ENCODE measurements around the gene ARHGAP23.

- TF ChIP-seq, protein P1, sequence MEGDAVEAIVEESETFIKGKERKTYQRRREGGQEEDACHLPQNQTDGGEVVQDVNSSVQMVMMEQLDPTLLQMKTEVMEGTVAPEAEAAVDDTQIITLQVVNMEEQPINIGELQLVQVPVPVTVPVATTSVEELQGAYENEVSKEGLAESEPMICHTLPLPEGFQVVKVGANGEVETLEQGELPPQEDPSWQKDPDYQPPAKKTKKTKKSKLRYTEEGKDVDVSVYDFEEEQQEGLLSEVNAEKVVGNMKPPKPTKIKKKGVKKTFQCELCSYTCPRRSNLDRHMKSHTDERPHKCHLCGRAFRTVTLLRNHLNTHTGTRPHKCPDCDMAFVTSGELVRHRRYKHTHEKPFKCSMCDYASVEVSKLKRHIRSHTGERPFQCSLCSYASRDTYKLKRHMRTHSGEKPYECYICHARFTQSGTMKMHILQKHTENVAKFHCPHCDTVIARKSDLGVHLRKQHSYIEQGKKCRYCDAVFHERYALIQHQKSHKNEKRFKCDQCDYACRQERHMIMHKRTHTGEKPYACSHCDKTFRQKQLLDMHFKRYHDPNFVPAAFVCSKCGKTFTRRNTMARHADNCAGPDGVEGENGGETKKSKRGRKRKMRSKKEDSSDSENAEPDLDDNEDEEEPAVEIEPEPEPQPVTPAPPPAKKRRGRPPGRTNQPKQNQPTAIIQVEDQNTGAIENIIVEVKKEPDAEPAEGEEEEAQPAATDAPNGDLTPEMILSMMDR (IDR thresholded peaks at IDR 0.05; ENCODE audit: low read length), result no peak
- no peak for TF ChIP-seq EZH2 (IDR thresholded peaks at IDR 0.05; ENCODE audit: borderline replicate concordance, low read length)
Observed at GRCh38 chr17:38550661-38551060, 122.4 kb downstream of the ARHGAP23 start.

Measured in OCI-LY1 (cell line).